ENCODE data around the gene PRB2. TPM values are rescaled to one million over a fixed set of nuclear protein-coding genes. Genes with fewer than 3 reads are reported as not detected.

Gene PRB2
- not detected in 2 replicates for total RNA-seq

DNA sequence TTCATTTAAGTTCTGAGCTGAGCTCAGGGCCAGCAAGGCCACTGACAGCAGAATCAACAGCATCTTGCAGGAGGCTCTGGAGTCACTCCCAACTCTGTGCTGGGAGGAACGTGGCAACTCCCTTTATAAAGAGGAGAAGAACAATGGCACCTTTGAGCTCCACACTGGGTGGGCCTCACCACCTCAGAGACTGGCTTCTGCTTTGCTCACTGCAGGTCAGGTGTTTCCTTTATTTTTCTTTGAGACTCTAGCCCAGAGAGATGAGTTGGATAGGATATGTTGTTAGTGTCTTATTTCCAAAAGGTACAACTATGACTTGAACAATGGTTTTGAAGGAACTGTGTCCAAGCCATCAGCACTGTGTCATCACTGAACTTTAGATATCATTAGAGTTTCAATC lies at the start of gene PRB2:
Gene PRB2 (minus strand): TSS at position 101 of the 400 bp plus-strand sequence. CDS start 38 bp downstream, at position 63.

Other genes starting within 250 kb of the PRB2 start
- 4.2 and 5.3 TPM in 2 replicates for gene SMIM10L1, start 224.4 kb downstream of the PRB2 start, total RNA-seq
- not detected in 2 replicates for gene TAS2R42, start 208.6 kb downstream of the PRB2 start, total RNA-seq
- not detected in 2 replicates for gene PRB3, start 125.9 kb downstream of the PRB2 start, total RNA-seq
- not detected in 2 replicates for gene PRB4, start 85.1 kb downstream of the PRB2 start, total RNA-seq

Measured in airway epithelial cell (primary cell).